Osteocyte (in vitro differentiated cells): ENCODE results near the gene RSPH9. TPM values are rescaled to one million over a fixed set of nuclear protein-coding genes. Genes with fewer than 3 reads are reported as not detected.
A peak's percentile ranks its signal among the peaks of the same experiment; 100 is the strongest.

Experiments used
- DNase-seq: peaks from one replicate; pipeline ENCODE4 v3.0.0; 2021; ENCODE audit warnings: mixed read lengths; ENCODE audit not compliant: unreplicated experiment; ENCODE audit errors: extremely low spot score
- H3K27ac Mint-ChIP-seq: one replicate; pipeline ENCODE4 v1.8.0; 2021; ENCODE audit warnings: mild to moderate bottlenecking, mixed read lengths; ENCODE audit not compliant: unreplicated experiment
- H3K27me3 Mint-ChIP-seq: one replicate; pipeline ENCODE4 v1.8.0; 2021; ENCODE audit warnings: mixed read lengths; ENCODE audit not compliant: unreplicated experiment
- H3K36me3 Mint-ChIP-seq: one replicate; pipeline ENCODE4 v1.8.0; 2021; ENCODE audit warnings: mixed read lengths; ENCODE audit not compliant: unreplicated experiment
- H3K4me1 Mint-ChIP-seq: one replicate; pipeline ENCODE4 v1.8.0; 2021; ENCODE audit warnings: mixed read lengths; ENCODE audit not compliant: unreplicated experiment
- H3K4me3 Mint-ChIP-seq: one replicate; pipeline ENCODE4 v1.8.0; 2021; ENCODE audit warnings: mild to moderate bottlenecking, moderate library complexity, mixed read lengths; ENCODE audit not compliant: unreplicated experiment
- H3K9me3 Mint-ChIP-seq: one replicate; pipeline ENCODE4 v1.8.0; 2021; ENCODE audit warnings: mixed read lengths; ENCODE audit not compliant: unreplicated experiment
- CTCF ChIP-seq: fragments of 200-600 bp; sonication (generic); IDR thresholded peaks from 2 replicates; pipeline ENCODE4 v1.5.0; 2021; ENCODE audit warnings: antibody characterized with exemption, mild to moderate bottlenecking, moderate library complexity
- total RNA-seq: library from RNA; stranded (reverse); gene quantifications from 2 replicates; pipeline ENCODE4 v1.2.1, GENCODE V29; 2021

Gene RSPH9
- total RNA-seq, 1 donor from 2014 or later, result 0.16 TPM

DNA sequence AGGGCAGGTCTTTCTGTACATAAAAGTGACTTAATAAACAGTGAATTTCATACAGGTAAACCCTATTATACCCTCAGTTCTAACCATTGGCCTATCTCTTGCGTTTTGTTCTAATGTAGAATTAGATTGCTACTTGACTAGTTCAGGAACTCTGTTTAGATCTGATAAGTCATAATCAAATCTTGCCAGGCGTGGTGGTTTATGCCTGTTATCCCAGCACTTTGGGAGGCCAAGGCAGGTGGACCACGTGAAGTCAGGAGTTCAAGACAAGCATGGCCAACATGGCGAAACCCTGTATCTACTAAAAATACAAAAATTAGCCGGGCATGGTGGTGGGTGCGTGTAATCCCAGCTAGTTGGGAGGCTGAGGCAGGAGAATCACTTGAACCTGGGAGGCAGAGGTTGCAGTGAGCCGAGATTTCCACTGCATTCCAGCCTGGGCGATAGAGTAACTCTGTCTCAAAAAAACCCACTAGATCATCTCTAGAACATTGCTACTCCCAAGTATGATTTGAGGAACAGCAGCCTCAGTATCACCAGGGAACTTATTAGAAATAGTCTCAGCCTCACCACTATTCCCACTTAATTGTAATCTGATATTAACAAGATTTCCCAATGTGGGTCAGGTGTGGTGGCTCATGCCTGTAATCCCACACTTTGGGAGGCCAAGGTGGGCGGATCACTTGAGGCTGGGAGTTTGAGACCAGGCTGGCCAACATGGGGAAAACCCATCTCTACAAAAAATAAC is 27.9 kb upstream of the RSPH9 start:
- no peak for DNase-seq
- no peaks in the 10 kb centered on the region for H3K9me3 Mint-ChIP-seq
- no peaks in the 10 kb centered on the region for H3K4me1 Mint-ChIP-seq
- H3K27ac Mint-ChIP-seq, result peak overlapping the region; percentile 4
- no peak overlapping the region for H3K4me3 Mint-ChIP-seq
- peaks cover 17% of the 10 kb centered on the region for H3K36me3 Mint-ChIP-seq
- TF ChIP-seq CTCF, result no peak
- no peaks in the 10 kb centered on the region for H3K27me3 Mint-ChIP-seq

- peaks cover 34% of the 10 kb centered on the region for H3K36me3 Mint-ChIP-seq
- H3K4me3 Mint-ChIP-seq, result no peak overlapping the region
- H3K9me3 Mint-ChIP-seq, result no peaks in the 10 kb centered on the region
- no peak for TF ChIP-seq CTCF
- no peak overlapping the region for H3K27ac Mint-ChIP-seq
- H3K4me1 Mint-ChIP-seq, result peaks cover 1% of the 10 kb centered on the region
- H3K27me3 Mint-ChIP-seq, result no peaks in the 10 kb centered on the region
- no peak for DNase-seq
Observed at GRCh38 chr6:43621078-43621835, 23.6 kb upstream of the RSPH9 start.

- Mint-ChIP-seq H3K9me3 (no peaks in the 10 kb centered on the region), H3K36me3 (peaks cover 38% of the 10 kb centered on the region), H3K4me1 (peaks cover 7% of the 10 kb centered on the region), H3K4me3 (no peak overlapping the region), H3K27ac (no peak overlapping the region), H3K27me3 (no peaks in the 10 kb centered on the region)
- TF ChIP-seq CTCF, result no peak
- no peak for DNase-seq
Observed at GRCh38 chr6:43621836-43622180, 23.0 kb upstream of the RSPH9 start.

DNA sequence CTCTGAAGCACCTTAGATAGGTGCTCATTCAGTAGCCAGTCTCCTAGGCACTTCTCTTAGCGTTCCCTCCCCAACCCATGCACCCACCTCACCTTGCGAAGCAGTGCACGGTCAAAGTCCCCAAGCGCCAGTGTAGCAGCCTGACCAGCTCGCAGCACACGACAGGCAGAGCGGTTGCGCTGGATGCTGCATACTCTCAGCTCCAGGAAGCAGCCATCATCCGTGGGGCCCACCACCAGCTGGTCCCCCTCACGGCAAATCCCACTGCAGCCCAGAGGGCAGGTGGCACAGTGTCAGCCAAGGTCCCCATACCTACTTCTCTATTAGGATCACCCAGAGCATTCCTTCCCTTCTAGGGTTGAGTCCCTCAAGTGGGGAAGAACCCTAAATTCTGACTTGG is 22.3 kb upstream of the RSPH9 start:
- H3K27ac Mint-ChIP-seq, result no peak overlapping the region
- no peak overlapping the region for H3K4me3 Mint-ChIP-seq
- no peak for TF ChIP-seq CTCF
- H3K9me3 Mint-ChIP-seq, result no peaks in the 10 kb centered on the region
- no peak for DNase-seq
- H3K4me1 Mint-ChIP-seq, result peaks cover 14% of the 10 kb centered on the region
- peaks cover 40% of the 10 kb centered on the region for H3K36me3 Mint-ChIP-seq
- no peaks in the 10 kb centered on the region for H3K27me3 Mint-ChIP-seq
